HEK293 (cell line): ENCODE data around the gene PRR36.
A peak's percentile ranks its signal among the peaks of the same experiment; 100 is the strongest.

Source experiments
- CTCF ChIA-PET: fragments of 350-600 bp; formaldehyde crosslinking; extraction: SDS; loops from one replicate; lab custom pipeline; 2021; ENCODE audit warnings: antibody characterized with exemption; lab: Yijun Ruan, JAX
- POLR2A ChIA-PET: fragments of 300-600 bp; formaldehyde crosslinking; extraction: SDS; loops from one replicate; lab custom pipeline; 2020; ENCODE audit warnings: antibody characterized with exemption, inconsistent platforms; lab: Yijun Ruan, JAX
- H3K27ac ChIP-seq: fragments of 200-500 bp; sonication (Bioruptor generic); 2 replicates; pipeline ENCODE4 v1.5.1; 2014; ENCODE audit warnings: low read depth, low read length, control low read depth, inconsistent platforms; ENCODE audit errors: extremely low read depth
- H3K36me3 ChIP-seq, 2 experiments: fragments of 200-500 bp in 1 of 2; sonication (Bioruptor generic) in 1 of 2; 1 replicate in 1 of 2; 2 replicates in 1 of 2; pipeline ENCODE4 v1.5.1; 2014 to 2017; ENCODE audit warnings: inconsistent platforms in 2 of 2, low read length in 2 of 2; ENCODE audit not compliant: control insufficient read depth in 2 of 2, insufficient read depth in 1 of 2
- H3K4me1 ChIP-seq: fragments of 200-500 bp; sonication (Bioruptor generic); 2 replicates; pipeline ENCODE4 v1.5.1; 2014; ENCODE audit warnings: mild to moderate bottlenecking, low read length, inconsistent platforms; ENCODE audit not compliant: control insufficient read depth, insufficient read depth
- H3K4me3 ChIP-seq: 2 replicates; pipeline ENCODE4 v1.5.1; 2011; ENCODE audit warnings: low read depth, mild to moderate bottlenecking, control low read depth, low read length, moderate library complexity
- H3K9me3 ChIP-seq: fragments of 200-500 bp; sonication (Bioruptor generic); 2 replicates; pipeline ENCODE4 v1.5.1; 2014; ENCODE audit warnings: low read depth, low read length, inconsistent platforms; ENCODE audit not compliant: control insufficient read depth, insufficient read depth
- BCL11B ChIP-seq: fragments of 450-650 bp; formaldehyde crosslinking; IDR thresholded peaks from 2 replicates; pipeline ENCODE4 v1.5.1; 2016; ENCODE audit warnings: low read depth, missing biosample characterization, missing genetic modification characterization
- EGR2 ChIP-seq: fragments of 450-650 bp; formaldehyde crosslinking; IDR thresholded peaks from 2 replicates; pipeline ENCODE4 v1.5.1; 2016; ENCODE audit warnings: low read depth, missing biosample characterization, missing genetic modification characterization
- GLIS1 ChIP-seq: fragments of 450-650 bp; formaldehyde crosslinking; IDR thresholded peaks from 2 replicates; pipeline ENCODE4 v1.5.1; 2016; ENCODE audit warnings: missing biosample characterization, missing genetic modification characterization
- KLF8 ChIP-seq: fragments of 450-650 bp; formaldehyde crosslinking; IDR thresholded peaks from 2 replicates; pipeline ENCODE4 v1.5.1; 2016; ENCODE audit warnings: missing biosample characterization, missing genetic modification characterization
- TCF7L2 ChIP-seq: IDR thresholded peaks from 2 replicates; pipeline ENCODE4 v1.6.1; 2011; ENCODE audit warnings: low read depth, mild to moderate bottlenecking, inconsistent platforms, low read length, moderate library complexity, borderline replicate concordance
- ZBTB1 ChIP-seq: fragments of 450-650 bp; formaldehyde crosslinking; IDR thresholded peaks from 2 replicates; pipeline ENCODE4 v1.5.1; 2016; ENCODE audit warnings: missing biosample characterization, missing genetic modification characterization
- ZFHX2 ChIP-seq: fragments of 450-650 bp; formaldehyde crosslinking; conservative IDR thresholded peaks from 2 replicates; pipeline ENCODE4 v1.5.1; 2016; ENCODE audit warnings: missing biosample characterization, missing genetic modification characterization
- ZFP69B ChIP-seq: fragments of 450-650 bp; formaldehyde crosslinking; IDR thresholded peaks from 2 replicates; pipeline ENCODE4 v1.5.1; 2016; ENCODE audit warnings: missing biosample characterization, missing genetic modification characterization
- ZIC2 ChIP-seq: fragments of 450-650 bp; formaldehyde crosslinking; IDR thresholded peaks from 2 replicates; pipeline ENCODE4 v1.5.1; 2016; ENCODE audit warnings: missing biosample characterization, missing genetic modification characterization
- ZNF138 ChIP-seq: fragments of 450-650 bp; formaldehyde crosslinking; IDR thresholded peaks from 2 replicates; pipeline ENCODE4 v1.5.1; 2016; ENCODE audit warnings: missing biosample characterization, missing genetic modification characterization, borderline replicate concordance
- ZNF16 ChIP-seq: fragments of 450-650 bp; formaldehyde crosslinking; IDR thresholded peaks from 2 replicates; pipeline ENCODE4 v1.5.1; 2016; ENCODE audit warnings: low read depth, missing biosample characterization, missing genetic modification characterization
- ZNF169 ChIP-seq: fragments of 450-650 bp; formaldehyde crosslinking; IDR thresholded peaks from 2 replicates; pipeline ENCODE4 v1.5.1; 2016; ENCODE audit warnings: missing biosample characterization, missing genetic modification characterization
- ZNF184 ChIP-seq: fragments of 450-650 bp; IDR thresholded peaks from 2 replicates; pipeline ENCODE4 v1.5.1; 2018; ENCODE audit warnings: missing biosample characterization, mild to moderate bottlenecking, missing genetic modification characterization
- ZNF2 ChIP-seq: fragments of 450-650 bp; formaldehyde crosslinking; IDR thresholded peaks from 2 replicates; pipeline ENCODE4 v1.5.1; 2016; ENCODE audit warnings: missing biosample characterization, missing genetic modification characterization
- ZNF202 ChIP-seq: fragments of 450-650 bp; formaldehyde crosslinking; IDR thresholded peaks from 2 replicates; pipeline ENCODE4 v1.5.1; 2016; ENCODE audit warnings: missing biosample characterization, missing genetic modification characterization, borderline replicate concordance
- ZNF24 ChIP-seq: fragments of 450-650 bp; formaldehyde crosslinking; IDR thresholded peaks from 2 replicates; pipeline ENCODE4 v1.5.1; 2016; ENCODE audit warnings: missing biosample characterization, missing genetic modification characterization
- ZNF335 ChIP-seq: fragments of 450-650 bp; formaldehyde crosslinking; conservative IDR thresholded peaks from 2 replicates; pipeline ENCODE4 v1.5.1; 2016; ENCODE audit warnings: missing biosample characterization, missing genetic modification characterization
- ZNF350 ChIP-seq: fragments of 450-650 bp; formaldehyde crosslinking; IDR thresholded peaks from 2 replicates; pipeline ENCODE4 v1.5.0; 2017; ENCODE audit warnings: missing biosample characterization, mild to moderate bottlenecking, missing genetic modification characterization
- ZNF473 ChIP-seq: fragments of 450-650 bp; formaldehyde crosslinking; IDR thresholded peaks from 2 replicates; pipeline ENCODE4 v1.5.1; 2017; ENCODE audit warnings: missing biosample characterization, missing genetic modification characterization
- ZNF549 ChIP-seq: fragments of 450-650 bp; IDR thresholded peaks from 2 replicates; pipeline ENCODE4 v1.5.1; 2018; ENCODE audit warnings: missing biosample characterization, missing genetic modification characterization, mild to moderate bottlenecking, inconsistent platforms, moderate library complexity
- ZNF561 ChIP-seq: fragments of 450-650 bp; IDR thresholded peaks from 2 replicates; pipeline ENCODE4 v1.5.1; 2018; ENCODE audit warnings: missing biosample characterization, missing genetic modification characterization, borderline replicate concordance
- ZNF600 ChIP-seq: fragments of 450-650 bp; formaldehyde crosslinking; IDR thresholded peaks from 2 replicates; pipeline ENCODE4 v1.5.1; 2016; ENCODE audit warnings: missing biosample characterization, missing genetic modification characterization
- ZNF660 ChIP-seq: fragments of 450-650 bp; IDR thresholded peaks from 2 replicates; pipeline ENCODE4 v1.5.1; 2018; ENCODE audit warnings: missing biosample characterization, mild to moderate bottlenecking, missing genetic modification characterization
- ZXDB ChIP-seq: fragments of 450-650 bp; formaldehyde crosslinking; IDR thresholded peaks from 2 replicates; pipeline ENCODE4 v1.5.1; 2016; ENCODE audit warnings: missing biosample characterization, missing genetic modification characterization
- TF ChIP-seq, protein P1 (sequence below): fragments of 450-650 bp; formaldehyde crosslinking; IDR thresholded peaks from 2 replicates; pipeline ENCODE4 v1.5.1; 2017; ENCODE audit warnings: missing biosample characterization, missing genetic modification characterization
- TF ChIP-seq, protein P2 (sequence below): fragments of 450-650 bp; formaldehyde crosslinking; IDR thresholded peaks from 2 replicates; pipeline ENCODE4 v1.5.1; 2016; ENCODE audit warnings: missing biosample characterization, missing genetic modification characterization
- TF ChIP-seq, protein P3 (sequence below): fragments of 450-650 bp; formaldehyde crosslinking; IDR thresholded peaks from 2 replicates; pipeline ENCODE4 v1.5.1; 2016; ENCODE audit warnings: missing biosample characterization, missing genetic modification characterization
- TF ChIP-seq, protein P4 (sequence below): fragments of 450-650 bp; formaldehyde crosslinking; IDR thresholded peaks from 2 replicates; pipeline ENCODE4 v1.5.1; 2016; ENCODE audit warnings: missing biosample characterization, missing genetic modification characterization

PRR36 gene

GRCh38 chr19:7850000-7850813, 24.0 kb downstream of the PRR36 start:
- H3K27ac ChIP-seq = no peak overlapping the region
- no peak for TF ChIP-seq TCF7L2
- no peak for TF ChIP-seq BCL11B (tag by site-specific recombination)
- TF ChIP-seq, protein P1, sequence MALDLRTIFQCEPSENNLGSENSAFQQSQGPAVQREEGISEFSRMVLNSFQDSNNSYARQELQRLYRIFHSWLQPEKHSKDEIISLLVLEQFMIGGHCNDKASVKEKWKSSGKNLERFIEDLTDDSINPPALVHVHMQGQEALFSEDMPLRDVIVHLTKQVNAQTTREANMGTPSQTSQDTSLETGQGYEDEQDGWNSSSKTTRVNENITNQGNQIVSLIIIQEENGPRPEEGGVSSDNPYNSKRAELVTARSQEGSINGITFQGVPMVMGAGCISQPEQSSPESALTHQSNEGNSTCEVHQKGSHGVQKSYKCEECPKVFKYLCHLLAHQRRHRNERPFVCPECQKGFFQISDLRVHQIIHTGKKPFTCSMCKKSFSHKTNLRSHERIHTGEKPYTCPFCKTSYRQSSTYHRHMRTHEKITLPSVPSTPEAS (tag by site-specific recombination) = peak; percentile 74
- no peak for TF ChIP-seq ZBTB1 (tag by site-specific recombination)
- peak; percentile 75 for TF ChIP-seq GLIS1 (tag by site-specific recombination)
- TF ChIP-seq ZNF473 (tag by site-specific recombination) = no peak
- no peak for TF ChIP-seq ZNF660
- TF ChIP-seq ZNF169 (tag by site-specific recombination) = no peak
- no peak for TF ChIP-seq ZNF561 (tag by site-specific recombination)
- TF ChIP-seq ZNF2 = no peak
- no peak for TF ChIP-seq ZNF138 (tag by site-specific recombination)
- TF ChIP-seq ZNF600 (tag by site-specific recombination) = peak; percentile 41; the same call in 1 of the 2 replicates
- TF ChIP-seq ZNF24 (tag by site-specific recombination) = no peak
- peak; percentile 71 for TF ChIP-seq ZFHX2 (tag by site-specific recombination)
- TF ChIP-seq ZNF350 (tag by site-specific recombination) = no peak
- TF ChIP-seq ZIC2 = peak; percentile 62
- 0 out of 2 replicates have a peak, but pooled peaks have one; percentile 23 for TF ChIP-seq ZNF335
- no peak for TF ChIP-seq ZNF184 (tag by site-specific recombination)
- TF ChIP-seq, protein P2, sequence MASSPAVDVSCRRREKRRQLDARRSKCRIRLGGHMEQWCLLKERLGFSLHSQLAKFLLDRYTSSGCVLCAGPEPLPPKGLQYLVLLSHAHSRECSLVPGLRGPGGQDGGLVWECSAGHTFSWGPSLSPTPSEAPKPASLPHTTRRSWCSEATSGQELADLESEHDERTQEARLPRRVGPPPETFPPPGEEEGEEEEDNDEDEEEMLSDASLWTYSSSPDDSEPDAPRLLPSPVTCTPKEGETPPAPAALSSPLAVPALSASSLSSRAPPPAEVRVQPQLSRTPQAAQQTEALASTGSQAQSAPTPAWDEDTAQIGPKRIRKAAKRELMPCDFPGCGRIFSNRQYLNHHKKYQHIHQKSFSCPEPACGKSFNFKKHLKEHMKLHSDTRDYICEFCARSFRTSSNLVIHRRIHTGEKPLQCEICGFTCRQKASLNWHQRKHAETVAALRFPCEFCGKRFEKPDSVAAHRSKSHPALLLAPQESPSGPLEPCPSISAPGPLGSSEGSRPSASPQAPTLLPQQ (tag by site-specific recombination) = no peak
- no peak for TF ChIP-seq ZNF16 (tag by site-specific recombination)
- no peak for TF ChIP-seq KLF8 (tag by site-specific recombination)
- TF ChIP-seq, protein P3, sequence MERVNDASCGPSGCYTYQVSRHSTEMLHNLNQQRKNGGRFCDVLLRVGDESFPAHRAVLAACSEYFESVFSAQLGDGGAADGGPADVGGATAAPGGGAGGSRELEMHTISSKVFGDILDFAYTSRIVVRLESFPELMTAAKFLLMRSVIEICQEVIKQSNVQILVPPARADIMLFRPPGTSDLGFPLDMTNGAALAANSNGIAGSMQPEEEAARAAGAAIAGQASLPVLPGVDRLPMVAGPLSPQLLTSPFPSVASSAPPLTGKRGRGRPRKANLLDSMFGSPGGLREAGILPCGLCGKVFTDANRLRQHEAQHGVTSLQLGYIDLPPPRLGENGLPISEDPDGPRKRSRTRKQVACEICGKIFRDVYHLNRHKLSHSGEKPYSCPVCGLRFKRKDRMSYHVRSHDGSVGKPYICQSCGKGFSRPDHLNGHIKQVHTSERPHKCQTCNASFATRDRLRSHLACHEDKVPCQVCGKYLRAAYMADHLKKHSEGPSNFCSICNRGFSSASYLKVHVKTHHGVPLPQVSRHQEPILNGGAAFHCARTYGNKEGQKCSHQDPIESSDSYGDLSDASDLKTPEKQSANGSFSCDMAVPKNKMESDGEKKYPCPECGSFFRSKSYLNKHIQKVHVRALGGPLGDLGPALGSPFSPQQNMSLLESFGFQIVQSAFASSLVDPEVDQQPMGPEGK (tag by site-specific recombination) = no peak
- TF ChIP-seq EGR2 = peak; percentile 65; the same call in 1 of the 2 replicates
- no peak for TF ChIP-seq ZNF202 (tag by site-specific recombination)
- TF ChIP-seq, protein P4, sequence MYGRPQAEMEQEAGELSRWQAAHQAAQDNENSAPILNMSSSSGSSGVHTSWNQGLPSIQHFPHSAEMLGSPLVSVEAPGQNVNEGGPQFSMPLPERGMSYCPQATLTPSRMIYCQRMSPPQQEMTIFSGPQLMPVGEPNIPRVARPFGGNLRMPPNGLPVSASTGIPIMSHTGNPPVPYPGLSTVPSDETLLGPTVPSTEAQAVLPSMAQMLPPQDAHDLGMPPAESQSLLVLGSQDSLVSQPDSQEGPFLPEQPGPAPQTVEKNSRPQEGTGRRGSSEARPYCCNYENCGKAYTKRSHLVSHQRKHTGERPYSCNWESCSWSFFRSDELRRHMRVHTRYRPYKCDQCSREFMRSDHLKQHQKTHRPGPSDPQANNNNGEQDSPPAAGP (tag by site-specific recombination) = peak; percentile 91
- no peak for TF ChIP-seq ZNF549 (tag by site-specific recombination)
- no peak for TF ChIP-seq ZXDB (tag by site-specific recombination)
- TF ChIP-seq ZFP69B (tag by site-specific recombination) = no peak
- H3K36me3 ChIP-seq = no peaks in the 10 kb centered on the region
- no peaks in the 10 kb centered on the region for H3K9me3 ChIP-seq
- H3K4me1 ChIP-seq = no peaks in the 10 kb centered on the region; the same call in 1 of the 2 replicates
- CTCF ChIA-PET = interaction anchor here (0.6 to 1.3 kb wide), 2 partner anchors 19 to 51 kb away, joined by 4 read pairs; no protein-coding TSS in a partner anchor
- POLR2A ChIA-PET = no interaction called here
- H3K4me3 ChIP-seq = no peak overlapping the region
